HG02973 (cell line): ENCODE measurements around the gene ZCCHC9.
"Not testable (repeated sequence)": the region's sequence is repeated elsewhere in the genome, so short reads cannot be mapped to it uniquely, and the experiment has no call there.

ENCODE experiments used
- ATAC-seq: cut with Tn5 transposase; IDR thresholded peaks from one replicate; pipeline ENCODE4 v1.9.1; 2021; ENCODE audit warnings: moderate library complexity; ENCODE audit not compliant: unreplicated experiment

Gene ZCCHC9, protein sequence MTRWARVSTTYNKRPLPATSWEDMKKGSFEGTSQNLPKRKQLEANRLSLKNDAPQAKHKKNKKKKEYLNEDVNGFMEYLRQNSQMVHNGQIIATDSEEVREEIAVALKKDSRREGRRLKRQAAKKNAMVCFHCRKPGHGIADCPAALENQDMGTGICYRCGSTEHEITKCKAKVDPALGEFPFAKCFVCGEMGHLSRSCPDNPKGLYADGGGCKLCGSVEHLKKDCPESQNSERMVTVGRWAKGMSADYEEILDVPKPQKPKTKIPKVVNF

DNA sequence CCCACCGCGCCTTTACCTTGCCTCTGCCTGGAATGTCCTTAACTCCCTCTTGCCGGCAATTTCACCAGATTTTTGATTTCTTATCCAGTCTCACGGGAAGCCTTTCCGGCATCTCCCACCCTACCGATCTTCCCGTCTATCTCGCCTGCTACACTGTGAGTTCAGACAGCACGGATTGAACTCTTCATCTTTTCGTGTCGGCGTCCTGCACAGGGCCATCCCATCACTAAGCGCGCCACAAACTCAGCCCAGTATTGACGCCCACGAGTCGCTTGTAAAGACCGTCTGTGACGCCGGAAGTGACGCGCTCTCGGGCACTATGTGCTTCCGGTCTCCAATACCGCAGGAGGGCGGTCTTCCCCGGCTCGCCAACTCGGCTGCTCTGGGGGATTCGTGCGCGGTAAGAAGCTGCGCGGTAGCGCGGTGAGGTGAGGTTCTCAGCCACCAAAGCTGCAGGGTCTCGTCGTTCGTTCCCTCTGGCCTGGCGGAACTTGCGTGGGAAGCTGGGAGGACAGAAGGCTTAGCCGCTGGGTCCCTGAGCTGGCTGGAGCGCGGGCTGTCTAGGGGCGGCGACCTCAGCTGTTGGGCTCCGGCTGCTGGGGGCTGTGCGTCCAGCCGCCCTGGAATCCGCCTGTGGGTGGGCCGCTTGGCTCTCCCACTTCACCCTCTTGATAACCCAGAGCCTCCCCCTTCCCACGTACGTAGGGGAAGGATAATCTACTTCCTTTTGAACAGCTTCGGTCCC lies at the start of gene ZCCHC9:
Gene ZCCHC9 (plus strand): TSS at position 317 of the 745 bp plus-strand sequence. CDS start 3,171 bp downstream, outside the sequence.
- ATAC-seq: peak; percentile 98

DNA sequence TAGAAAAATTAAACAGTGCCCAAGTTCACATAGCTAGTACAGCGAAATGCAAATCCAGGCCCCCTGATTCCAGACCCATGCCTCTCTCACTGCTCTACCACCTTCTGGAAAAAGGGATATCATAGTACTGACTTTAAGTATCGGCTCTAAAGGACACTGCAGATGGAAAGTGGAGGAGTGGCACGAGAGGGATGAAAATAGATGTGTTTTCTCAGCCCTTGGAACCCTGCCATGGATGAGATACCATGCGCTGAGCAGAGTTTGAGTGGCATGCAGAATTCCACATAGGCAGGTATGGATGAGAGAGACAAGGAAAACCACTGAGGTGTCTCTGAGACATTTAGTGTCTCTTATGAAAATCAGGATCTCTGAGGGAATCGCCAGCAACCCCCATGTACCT lies 49.5 kb upstream of the ZCCHC9 start:
- no peak for ATAC-seq

DNA sequence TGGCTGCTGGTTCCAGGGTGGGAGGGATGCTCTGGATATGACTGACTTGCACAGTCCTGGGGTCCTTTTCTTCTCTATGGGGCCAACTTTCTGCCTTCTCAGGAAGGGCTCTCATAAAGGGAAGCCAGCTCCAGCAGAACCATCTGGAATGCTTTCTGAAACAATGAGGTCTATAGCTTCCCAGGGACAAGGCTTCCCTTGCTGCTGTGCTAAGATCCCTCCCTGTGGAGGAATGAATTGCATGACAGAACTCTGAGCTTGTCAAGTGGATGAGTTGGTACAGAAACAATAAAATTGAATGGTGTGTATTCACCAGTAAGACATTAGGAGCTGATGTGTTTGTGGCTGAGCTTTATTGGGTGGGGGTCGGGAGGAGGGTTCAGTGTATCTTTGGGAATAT lies 48.5 kb upstream of the ZCCHC9 start:
- no peak for ATAC-seq

DNA sequence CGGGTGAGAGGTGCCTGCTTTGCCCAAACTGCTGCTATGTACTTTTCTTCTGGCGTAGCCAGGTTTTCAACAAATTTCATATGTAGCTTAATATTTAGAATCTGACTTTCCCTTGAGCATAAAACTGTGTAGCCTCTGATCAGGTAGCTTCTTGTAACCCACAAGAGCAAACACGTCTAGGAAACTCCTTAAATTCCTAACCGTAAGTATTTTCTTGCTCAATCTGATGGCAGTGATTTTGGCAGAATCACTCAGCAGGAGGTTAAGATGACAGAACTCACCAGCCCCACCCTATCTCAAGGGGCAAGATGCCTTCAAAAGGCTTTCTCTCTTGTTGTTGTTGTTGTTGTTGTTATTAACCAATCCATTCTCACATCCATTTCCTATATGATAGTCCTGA lies 47.5 kb upstream of the ZCCHC9 start:
- no peak for ATAC-seq

DNA sequence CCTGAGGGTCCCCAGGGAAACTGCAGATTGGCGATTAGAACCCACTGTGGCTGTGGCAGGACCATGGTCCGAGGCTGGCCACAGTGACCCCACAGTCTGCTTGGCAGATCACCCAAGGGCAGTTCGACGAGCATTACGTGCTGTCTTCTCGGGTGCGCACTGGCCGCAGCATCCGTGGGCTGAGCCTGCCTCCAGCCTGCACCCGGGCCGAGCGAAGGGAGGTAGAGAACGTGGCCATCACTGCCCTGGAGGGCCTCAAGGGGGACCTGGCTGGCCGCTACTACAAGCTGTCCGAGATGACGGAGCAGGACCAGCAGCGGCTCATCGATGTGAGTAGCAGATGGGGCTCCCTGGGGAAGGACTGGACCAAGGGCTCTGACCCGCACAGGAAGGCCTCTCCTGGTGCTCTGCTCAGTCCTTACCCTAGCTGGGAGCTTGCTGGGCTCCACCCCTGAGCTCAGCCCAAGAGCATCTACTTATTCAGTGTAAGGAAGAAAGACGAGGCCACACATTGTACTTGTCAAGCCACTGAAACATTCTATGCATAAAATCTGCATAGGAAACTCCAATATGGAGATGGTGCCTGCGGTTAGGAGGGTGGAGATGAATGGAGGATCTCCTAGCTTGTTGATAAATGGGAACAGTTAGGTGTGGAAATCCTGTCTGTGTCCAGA lies 46.4 kb upstream of the ZCCHC9 start:
- no peak for ATAC-seq

DNA sequence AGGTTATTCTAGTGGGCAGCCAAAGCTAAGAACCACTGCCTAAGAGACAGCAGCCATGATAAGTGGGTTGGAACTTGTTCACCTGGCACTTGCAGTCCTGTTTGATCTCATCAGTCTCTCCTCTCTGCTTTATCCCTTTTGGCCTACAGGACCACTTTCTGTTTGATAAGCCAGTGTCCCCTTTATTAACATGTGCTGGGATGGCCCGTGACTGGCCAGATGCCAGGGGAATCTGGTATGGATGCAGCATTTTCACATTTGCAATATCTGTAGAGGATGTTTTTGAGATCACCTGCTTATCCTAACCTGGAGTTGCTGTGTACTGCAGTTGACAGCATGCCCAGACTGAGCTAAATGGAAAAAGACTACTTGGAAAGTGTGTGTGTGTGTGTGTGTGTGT lies 44.6 kb upstream of the ZCCHC9 start:
- ATAC-seq: no peak

DNA sequence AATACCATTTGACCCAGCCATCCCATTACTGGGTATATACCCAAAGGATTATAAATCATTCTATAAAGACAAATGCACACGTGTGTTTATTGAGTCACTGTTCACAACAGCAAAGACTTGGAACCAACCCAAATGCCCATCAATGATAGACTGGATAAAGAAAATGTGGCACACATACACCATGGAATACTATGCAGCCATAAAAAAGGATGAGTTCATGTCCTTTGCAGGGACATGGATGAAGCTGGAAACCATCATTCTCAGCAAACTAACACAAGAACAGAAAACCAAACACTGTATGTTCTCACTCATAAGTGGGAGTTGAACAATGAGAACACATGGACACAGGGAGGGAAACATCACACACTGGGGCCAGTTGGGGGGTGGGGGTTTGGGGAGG lies 38.6 kb upstream of the ZCCHC9 start:
- not testable (repeated sequence) for ATAC-seq

DNA sequence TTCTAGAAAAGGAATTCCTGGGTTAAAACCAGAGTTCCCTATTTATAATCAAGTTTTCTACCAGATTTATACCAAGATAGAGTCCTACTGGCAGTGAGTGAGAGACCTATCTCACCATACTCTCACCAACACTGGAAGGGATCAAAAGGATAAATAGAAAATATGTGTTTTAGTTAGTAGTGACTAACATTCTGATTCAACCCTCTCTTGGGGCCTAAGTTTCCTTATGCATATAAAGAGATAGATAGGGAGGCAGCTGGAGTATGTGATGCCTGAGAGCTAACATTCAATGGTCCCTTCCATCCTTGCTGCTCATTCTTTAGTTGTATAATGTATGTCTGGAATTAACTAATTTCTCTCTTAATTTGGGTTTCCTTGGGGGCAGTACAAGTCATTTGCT lies 36.3 kb upstream of the ZCCHC9 start:
- ATAC-seq: no peak

DNA sequence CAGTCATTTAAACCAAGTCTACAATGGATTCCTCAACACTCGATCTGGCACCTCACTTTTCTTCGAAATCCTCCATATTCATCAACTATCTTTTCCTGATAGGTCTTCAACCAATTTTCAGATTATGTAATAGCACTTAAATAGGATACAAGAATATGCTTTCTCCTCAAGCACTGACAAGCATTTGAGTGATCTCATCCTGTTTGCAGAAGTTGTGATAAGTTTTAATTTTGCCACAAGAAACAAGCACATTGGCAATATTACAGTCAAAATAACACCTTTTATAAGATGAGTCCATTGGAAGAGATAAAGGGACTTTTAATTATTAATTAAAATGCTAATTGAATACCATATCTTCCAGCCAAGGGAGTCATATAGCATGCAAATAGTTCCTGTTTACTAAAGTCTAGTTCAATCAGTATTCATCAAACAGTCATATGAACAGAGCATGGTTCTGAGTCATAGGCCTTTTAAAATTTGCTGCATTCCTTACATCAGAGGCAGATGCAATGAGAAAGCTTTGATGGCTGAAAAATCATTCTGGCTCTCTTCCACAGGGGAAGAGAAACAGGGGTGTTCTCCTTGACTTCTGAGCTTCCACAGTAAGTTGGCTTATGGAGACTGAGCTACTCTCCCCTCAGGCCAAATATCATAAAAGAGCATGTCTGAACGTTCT lies 32.7 kb upstream of the ZCCHC9 start:
- no peak for ATAC-seq

DNA sequence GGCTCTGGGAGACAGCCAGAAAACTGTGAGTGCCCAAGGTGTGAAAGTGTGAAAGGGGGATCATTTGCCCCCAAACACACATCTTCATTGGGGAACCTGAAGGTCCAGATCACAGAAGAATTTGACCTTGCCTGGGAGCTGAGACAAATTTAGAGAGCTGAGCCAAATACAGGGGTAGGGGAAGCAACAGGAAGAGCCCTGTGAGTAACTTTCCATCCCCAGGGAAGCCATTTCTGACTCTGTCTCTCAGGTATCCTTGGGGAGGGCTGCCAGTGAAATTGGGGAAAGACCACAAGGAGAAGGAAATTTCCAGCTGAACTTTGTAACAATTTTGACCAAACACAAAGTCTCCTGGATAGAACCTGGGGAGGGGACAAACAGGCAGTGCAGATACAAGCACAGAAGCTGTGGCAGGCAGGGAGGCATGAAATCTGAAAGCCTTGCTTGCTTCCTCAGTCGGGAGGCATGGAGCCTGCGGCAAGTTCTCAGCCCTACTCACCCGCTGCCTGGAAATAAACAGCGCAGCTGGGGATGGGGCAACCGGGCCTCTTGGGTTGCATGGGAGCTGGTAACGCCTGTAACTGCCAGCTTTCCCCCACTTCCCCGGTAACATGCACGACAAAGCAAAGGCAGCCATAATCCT lies 31.5 kb upstream of the ZCCHC9 start:
- ATAC-seq: no peak

DNA sequence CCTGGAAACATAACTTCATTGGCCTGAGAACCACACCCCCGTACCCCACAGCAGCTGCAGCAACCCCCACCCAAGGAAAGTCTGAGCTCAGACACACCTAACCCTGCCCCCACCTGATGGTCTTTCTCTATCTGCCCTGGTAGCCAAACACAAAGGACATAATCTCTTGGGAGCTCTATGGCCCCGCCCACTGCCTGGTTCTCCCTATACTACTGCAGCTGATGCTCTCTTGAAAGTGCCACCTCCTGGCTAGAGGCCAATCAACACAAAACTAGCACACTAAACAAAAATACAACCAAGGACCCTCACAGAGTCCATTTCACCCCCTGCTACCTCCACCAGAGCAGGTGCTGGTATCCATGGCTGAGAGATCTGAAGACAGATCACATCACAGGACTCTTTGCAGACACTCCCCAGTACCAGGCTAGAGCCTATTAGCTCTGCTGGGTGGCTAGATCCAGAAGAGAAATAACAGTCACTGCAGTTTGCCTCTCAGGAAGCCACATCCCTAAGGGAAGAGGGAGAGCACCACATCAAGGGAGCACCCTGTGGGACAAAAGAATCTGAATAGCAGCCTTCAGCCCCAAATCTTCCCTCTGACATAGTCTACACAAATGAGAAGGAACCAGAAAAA lies 30.9 kb upstream of the ZCCHC9 start:
- ATAC-seq: not testable (repeated sequence)

DNA sequence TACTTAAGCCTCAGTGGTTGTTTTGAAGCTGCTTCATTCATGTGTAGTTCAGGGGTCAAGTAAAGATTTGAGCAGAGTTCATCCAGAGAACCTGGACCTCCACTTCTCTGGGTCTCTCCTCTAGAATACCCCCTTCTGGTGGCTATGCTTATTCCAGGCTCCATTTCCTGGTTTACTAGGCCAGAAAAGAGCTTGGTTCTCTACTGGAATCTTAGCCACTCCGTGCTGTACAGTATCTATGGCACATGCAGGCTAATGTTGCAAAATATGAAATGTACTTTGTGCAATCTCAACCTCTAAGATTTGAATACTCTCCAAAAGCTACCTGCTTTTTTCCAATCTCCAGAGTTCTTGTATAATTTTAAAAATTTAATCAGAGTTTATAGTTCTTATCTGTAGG lies 17.4 kb upstream of the ZCCHC9 start:
- ATAC-seq: no peak

DNA sequence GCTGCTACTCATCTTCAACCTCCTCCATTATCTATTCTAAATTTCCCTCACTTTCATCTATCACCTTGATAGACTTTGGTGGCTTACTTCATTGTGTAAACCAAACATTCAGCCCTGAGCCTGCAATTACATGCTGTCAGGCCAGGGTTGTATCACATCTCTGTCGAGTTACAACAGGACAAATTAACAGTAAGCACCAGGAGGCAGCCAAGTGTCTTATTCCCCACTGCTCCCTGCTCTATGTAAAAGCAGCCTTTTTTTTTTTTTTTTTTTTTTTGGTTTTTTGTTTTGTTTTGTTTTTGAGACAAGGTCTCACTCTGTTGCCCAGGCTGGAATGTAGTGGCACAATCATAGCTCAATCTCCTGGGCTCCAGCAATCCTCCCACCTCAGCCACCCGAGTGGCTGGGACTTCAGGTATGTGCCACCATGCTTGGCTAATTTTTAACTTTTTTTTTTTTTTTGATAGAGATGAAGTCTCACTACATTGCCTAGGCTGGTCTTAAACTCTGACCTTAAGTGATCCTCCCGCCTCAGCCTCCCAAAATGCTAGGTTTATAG lies 15.2 kb upstream of the ZCCHC9 start:
- ATAC-seq: no peak

DNA sequence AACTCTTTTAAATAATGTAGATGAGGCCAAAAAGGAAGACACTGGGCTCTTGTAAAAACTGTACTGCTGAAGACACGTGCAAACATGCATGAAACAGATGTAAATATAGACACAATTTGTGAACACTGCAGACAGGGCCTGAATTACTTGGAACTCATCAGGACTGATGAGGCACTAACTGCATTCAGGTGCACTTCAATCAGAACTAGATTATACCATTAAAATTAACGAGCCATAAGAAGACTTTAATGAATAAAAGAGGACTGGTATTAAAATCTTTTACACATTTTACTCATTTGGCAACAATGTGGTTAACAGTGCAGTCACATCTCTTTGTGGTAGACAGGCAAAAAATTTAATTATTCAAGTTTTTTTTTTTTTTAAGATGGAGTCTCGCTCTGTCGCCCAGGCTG lies 13.4 kb upstream of the ZCCHC9 start:
- no peak for ATAC-seq

DNA sequence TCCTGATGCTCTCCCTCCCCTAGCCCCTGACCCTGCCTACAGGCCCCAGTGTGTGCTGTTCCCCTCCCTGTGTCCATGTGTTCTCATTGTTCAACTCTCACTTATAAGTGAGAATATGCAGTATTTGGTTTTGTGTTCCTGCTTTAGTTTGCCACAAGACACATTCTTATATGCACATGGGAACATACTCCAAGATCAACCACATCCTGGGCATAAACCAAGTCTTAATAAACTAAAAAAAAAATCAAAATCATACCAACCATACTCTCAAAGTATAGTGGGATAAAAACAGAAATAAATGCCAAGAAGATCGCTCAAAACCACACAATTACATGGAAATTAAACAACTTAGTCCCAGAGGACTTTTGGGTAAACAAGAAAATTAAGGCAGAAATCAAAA lies 11.2 kb upstream of the ZCCHC9 start:
- ATAC-seq: no peak

DNA sequence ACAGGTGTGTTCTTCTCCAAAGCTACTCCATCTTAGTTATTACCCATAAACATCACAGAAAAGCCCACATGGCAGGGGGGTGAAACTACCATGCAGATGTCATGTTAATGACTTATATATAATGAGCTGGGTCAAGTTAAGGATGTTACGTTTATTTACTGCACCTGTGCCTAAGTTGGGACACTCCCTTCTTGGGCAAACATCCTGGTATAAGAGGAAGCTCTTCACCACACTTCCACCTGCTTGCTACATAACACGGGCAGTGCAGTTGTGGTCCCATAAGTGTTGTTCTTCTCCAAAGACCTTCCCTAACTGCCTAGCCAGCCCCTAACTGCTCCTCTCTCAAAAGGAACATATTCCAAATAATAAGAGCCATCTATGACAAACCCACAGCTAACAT lies 9.3 kb upstream of the ZCCHC9 start:
- ATAC-seq: no peak

DNA sequence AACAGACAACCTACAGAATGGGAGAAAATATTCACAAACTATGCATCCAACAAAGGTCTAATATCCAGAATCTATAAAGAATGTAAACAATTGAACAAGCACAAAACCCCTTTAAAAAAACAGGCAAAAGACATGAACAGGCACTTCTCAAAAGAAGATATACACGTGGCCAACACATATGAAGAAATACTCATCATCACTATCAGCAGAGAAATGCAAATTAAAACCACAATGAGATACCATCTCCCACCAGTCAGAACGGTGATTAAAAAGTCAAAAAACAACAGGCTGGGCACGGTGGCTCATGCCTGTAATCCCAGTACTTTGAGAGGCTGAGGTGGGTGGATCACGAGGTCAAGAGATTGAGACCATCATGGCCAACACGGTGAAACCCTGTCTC lies 7.4 kb upstream of the ZCCHC9 start:
- not testable (repeated sequence) for ATAC-seq

DNA sequence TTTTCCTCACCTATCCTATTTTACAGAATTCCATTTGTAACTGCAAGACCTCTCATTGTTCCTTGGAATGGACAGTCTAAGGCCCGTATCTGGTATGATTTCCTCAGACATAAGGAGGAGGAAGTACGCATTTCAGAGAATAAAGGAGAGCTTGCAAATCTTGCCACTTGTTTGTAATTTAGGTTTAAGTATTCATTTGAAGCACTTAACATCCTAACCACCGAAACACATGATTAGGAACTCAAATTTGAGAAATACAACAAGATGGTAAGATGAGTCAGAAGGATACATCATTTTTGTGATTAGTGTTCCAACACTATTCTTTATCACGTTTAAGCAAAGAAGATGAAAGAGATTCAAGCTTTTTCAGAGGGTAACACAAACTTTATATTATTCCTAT lies 3.9 kb upstream of the ZCCHC9 start:
- ATAC-seq: no peak

DNA sequence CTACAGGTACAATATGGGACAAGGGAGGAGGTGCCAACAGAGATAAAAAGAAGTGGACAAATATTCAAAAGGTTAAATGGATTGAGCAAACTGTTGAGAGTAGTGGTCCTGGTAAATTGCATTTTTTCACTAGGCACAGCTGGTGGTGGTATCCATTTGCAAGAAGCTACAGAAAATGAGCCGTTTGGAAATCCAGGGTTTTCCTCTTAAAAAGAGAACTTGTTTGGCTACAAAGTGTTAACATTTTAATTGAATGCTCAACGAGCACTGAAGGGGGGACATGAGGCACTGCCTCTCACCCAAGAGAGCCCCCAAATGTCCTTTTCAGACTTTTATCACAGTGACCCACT lies 491 bp upstream of the ZCCHC9 start:
- ATAC-seq: no peak

DNA sequence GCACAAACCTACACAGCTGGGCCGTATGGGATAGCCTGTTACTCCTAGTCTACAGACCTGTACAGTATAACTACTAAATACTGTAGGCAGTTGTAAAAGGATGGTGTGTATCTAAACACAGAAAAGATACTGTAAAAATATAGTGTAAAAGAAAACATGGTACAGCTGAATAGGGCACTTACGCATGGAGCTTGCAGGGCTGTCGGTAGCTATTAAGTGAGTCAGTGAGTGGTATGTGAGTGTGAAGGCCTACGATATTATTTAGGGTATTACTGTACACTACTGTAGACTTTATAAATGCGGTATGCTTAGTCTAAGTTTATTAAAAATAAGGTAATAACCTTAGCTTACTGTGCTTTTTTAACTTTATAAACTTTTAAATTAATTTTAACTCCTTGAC lies 1.2 kb downstream of the ZCCHC9 start:
- ATAC-seq: no peak
